Measurements from ENCODE around the gene EPN3.

- TF ChIP-seq ZNF384 (IDR thresholded peaks at IDR 0.05): no peak
- TF ChIP-seq NFRKB (IDR thresholded peaks at IDR 0.05): no peak
- no peak for TF ChIP-seq ELF4 (IDR thresholded peaks at IDR 0.05)
- TF ChIP-seq FOXA1 (IDR thresholded peaks at IDR 0.05): no peak
- no peak for TF ChIP-seq BHLHE40 (IDR thresholded peaks at IDR 0.05; ENCODE audit: borderline replicate concordance)
- TF ChIP-seq PKNOX1 (IDR thresholded peaks at IDR 0.05): no peak
- TF ChIP-seq FOXK2 (IDR thresholded peaks at IDR 0.05): no peak
Observed at GRCh38 chr17:50573866-50574611, 41.5 kb downstream of the EPN3 start.

All from HEK293T (cell line).